Measurements from ENCODE around the gene GAD1. TPM values are rescaled to one million over a fixed set of nuclear protein-coding genes. Genes with fewer than 3 reads are reported as not detected.

Gene GAD1
- total and polyA plus RNA-seq, 2 of the 4 experiments (the other 2 are of a cell fraction) = not detected

DNA sequence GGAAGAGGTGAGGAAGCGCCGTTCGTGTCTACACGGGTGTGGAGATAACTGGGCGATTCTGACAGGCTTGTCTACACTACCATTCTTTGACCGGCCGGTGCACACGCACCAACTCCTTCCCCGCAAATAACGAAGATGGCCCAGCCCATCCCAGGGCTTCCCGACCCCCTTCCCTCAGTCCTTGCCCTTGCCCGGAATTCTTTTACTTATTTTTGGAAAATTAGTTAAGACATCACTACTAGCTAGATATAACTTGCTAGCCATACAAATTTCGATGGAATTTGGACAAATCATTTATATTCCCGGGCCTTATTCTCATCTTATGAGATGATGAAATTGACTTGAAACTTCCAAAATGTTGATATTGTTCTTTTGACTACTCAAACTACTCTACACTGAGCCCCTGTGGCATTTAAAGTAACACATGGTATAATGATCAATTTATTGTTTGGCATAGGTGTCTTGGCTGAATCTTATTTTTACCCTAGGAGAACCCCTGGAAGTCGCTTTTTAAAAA lies 45.2 kb upstream of the GAD1 start:
- Histone ChIP-seq H2BK20ac (ENCODE audit: low read depth, low read length) (no peak overlapping the region), H4K5ac (ENCODE audit: low read depth, low read length) (no peak overlapping the region), H3K4me1 (ENCODE audit: control insufficient read depth, insufficient read depth, low read length) (no peaks in the 10 kb centered on the region), H2AFZ (replicated peaks; ENCODE audit: low read length, poor library complexity) (peak overlapping the region; percentile 90), H3K14ac (replicated peaks; ENCODE audit: low read depth, low read length) (no peak overlapping the region), H2BK5ac (ENCODE audit: low read depth, low read length, poor library complexity, severe bottlenecking) (no peak overlapping the region), H3K36me3 (ENCODE audit: control insufficient read depth, insufficient read depth, low read length) (no peaks in the 10 kb centered on the region), H3K4me2 (ENCODE audit: low read depth, low read length) (peak overlapping the region; percentile 71), H3K56ac (ENCODE audit: extremely low read depth, insufficient read depth, low read length) (no peak overlapping the region), H3K27me3 (ENCODE audit: control insufficient read depth, insufficient read depth, low read length) (peaks cover 15% of the 10 kb centered on the region), H4K20me1 (ENCODE audit: insufficient read depth, low read length) (no peaks in the 10 kb centered on the region), H2AK9ac (replicated peaks; ENCODE audit: low read depth, low read length, poor library complexity) (no peak overlapping the region), H4K91ac (ENCODE audit: insufficient read depth, low read depth, low read length) (no peak overlapping the region), H2AK5ac (ENCODE audit: low read depth, low read length) (no peak overlapping the region), H3K79me1 (ENCODE audit: low read depth in 1 of 2, low read length in 2 of 2) (no peaks in the 10 kb centered on the region), H3K23ac (ENCODE audit: low read depth, low read length) (no peak overlapping the region), H3K9me3 (ENCODE audit: control insufficient read depth, insufficient read depth, low read length) (no peaks in the 10 kb centered on the region), H3K9me1 (ENCODE audit: insufficient read depth, low read length) (no peaks in the 10 kb centered on the region), H3K4ac (ENCODE audit: low read depth, low read length) (no peak overlapping the region), H3K4me3 (ENCODE audit: insufficient read depth, low read depth, low read length) (peak overlapping the region; percentile 56), H2BK120ac (ENCODE audit: low read depth, low read length) (no peak overlapping the region), H3K9ac (ENCODE audit: low read depth, low read length) (no peak overlapping the region), H2BK15ac (ENCODE audit: low read depth, low read length) (no peak overlapping the region), H3K18ac (ENCODE audit: low read depth, low read length) (no peak overlapping the region), H3K27ac (ENCODE audit: insufficient read depth, low read length) (no peak overlapping the region), H4K8ac (ENCODE audit: low read depth in 2 of 2, low read length in 2 of 2) (no peak overlapping the region)
- in situ Hi-C loops (cut with MboI; ENCODE audit: low sequenced_read_pairs) = no loop called here
- CTCF ChIA-PET = no interaction called here
- ATAC-seq (ENCODE audit: low read depth) (no peak), DNase-seq (no peak)
- WGBS, 2 experiments (ENCODE audit: extremely low coverage in 2 of 2, insufficient read length in 1 of 2) = no CpG with 5 or more reads among the region's 15 CpGs
- dilution Hi-C loops (cut with HindIII; ENCODE audit: low sequenced_read_pairs, unreplicated experiment) = no loop called here
- POLR2A ChIA-PET (ENCODE audit: unreplicated experiment) = interaction anchor here (0.6 kb wide), 1 partner anchor 1310 kb away, joined by 4 read pairs; no protein-coding TSS in a partner anchor
- TF ChIP-seq RAD21 (IDR thresholded peaks at IDR 0.05; ENCODE audit: low read length) (no peak), RCOR1 (IDR thresholded peaks at IDR 0.05; ENCODE audit: insufficient replicate concordance, low read length) (no peak), MAZ (IDR thresholded peaks at IDR 0.05; ENCODE audit: borderline replicate concordance, low read depth, low read length) (no peak), CHD1 (IDR thresholded peaks at IDR 0.05; ENCODE audit: low read depth, low read length) (no peak), MXI1 (IDR thresholded peaks at IDR 0.05; ENCODE audit: borderline replicate concordance, low read depth, low read length) (no peak), RFX5 (IDR thresholded peaks at IDR 0.05; ENCODE audit: low read depth, low read length) (no peak), CEBPB (IDR thresholded peaks at IDR 0.05; ENCODE audit: low read depth, low read length) (no peak), ELK1 (IDR thresholded peaks at IDR 0.05; ENCODE audit: borderline replicate concordance, low read depth, low read length) (no peak)
- BruUV-seq (replicated peaks) = no TSS peak
- intact Hi-C loops (cut with micrococcal nuclease) = no loop called here

All from IMR-90 (cell line).